GM12873 (cell line): Measurements from ENCODE around the gene ADGRB2.

Source experiments
- TF ChIP-seq, protein P1 (sequence below): IDR thresholded peaks from 2 replicates; pipeline ENCODE4 v1.5.1; 2012; ENCODE audit warnings: low read depth, mild to moderate bottlenecking, moderate library complexity, low read length, control low read depth; ENCODE audit not compliant: insufficient read depth; ENCODE audit errors: missing control alignments

Gene ADGRB2

DNA sequence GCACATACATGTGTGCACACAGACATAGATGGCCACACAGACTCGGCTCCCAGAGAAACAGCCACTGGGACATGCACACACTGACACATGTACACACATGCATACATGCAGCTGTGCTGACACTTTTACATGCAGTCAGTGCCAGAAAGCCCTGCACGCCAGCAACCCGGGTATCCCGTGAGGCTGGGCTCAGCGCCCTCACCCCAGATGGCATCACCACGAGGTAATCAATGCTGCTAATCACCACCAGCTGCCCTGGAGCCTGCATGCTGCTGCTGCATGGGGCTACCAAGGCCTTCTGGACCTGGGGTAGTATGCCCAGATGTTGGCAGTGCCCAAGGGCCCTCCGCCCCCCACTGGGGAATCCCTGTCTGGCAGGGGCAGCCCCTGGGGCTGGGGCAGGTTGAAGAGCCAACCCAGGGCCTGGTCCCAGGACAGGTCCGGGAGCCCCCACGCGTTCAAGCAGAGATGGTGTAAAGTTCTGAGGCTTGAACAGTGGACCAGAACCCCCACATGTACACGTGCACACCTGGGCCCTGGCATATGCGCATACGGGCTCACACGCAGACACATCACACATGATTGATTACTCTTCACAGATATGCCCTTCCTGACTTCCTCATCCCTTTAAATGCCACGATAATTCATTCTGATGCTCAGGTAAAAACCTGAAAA, 57.6 kb downstream of the ADGRB2 start:
- TF ChIP-seq, protein P1, sequence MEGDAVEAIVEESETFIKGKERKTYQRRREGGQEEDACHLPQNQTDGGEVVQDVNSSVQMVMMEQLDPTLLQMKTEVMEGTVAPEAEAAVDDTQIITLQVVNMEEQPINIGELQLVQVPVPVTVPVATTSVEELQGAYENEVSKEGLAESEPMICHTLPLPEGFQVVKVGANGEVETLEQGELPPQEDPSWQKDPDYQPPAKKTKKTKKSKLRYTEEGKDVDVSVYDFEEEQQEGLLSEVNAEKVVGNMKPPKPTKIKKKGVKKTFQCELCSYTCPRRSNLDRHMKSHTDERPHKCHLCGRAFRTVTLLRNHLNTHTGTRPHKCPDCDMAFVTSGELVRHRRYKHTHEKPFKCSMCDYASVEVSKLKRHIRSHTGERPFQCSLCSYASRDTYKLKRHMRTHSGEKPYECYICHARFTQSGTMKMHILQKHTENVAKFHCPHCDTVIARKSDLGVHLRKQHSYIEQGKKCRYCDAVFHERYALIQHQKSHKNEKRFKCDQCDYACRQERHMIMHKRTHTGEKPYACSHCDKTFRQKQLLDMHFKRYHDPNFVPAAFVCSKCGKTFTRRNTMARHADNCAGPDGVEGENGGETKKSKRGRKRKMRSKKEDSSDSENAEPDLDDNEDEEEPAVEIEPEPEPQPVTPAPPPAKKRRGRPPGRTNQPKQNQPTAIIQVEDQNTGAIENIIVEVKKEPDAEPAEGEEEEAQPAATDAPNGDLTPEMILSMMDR: no peak

DNA sequence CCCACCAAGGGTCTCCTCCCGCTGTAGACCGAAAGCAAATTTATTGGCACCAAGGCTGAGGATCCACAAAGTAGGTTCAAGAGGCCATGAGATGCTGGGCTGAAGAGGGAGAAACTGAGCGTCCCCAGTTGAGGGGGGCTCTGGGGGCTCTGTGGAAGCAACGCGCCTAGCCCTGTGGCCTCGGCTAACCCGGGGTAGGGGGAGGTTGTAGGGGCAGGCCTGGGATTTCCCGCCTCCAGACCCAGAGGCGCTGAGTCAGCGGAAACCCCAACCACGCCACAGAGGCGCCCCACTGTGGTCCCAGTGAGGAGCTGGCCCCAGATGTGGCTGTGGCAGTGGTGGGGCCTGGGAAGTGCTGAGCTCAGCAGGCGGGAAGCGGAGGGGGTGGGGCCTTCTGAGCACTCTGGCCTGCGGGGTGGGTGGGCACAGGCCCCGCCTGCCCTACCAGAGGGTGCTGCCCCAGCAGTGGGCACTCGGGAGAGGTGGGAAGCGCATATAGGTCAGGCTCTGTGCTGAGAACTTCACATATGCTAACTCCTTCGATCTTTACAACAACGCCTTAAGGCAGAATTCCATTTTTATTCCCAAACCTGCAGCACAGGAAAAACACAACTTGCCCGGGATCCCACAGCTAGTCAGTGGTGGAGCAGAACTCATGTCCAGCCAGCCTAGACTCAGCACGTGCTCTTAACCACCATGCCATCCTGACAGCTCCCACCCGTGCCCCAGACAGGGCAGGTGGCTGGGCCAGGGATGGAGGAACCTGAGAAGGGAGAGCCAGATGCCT, 58.9 kb downstream of the ADGRB2 start:
- TF ChIP-seq, protein P1: peak; percentile 44

DNA sequence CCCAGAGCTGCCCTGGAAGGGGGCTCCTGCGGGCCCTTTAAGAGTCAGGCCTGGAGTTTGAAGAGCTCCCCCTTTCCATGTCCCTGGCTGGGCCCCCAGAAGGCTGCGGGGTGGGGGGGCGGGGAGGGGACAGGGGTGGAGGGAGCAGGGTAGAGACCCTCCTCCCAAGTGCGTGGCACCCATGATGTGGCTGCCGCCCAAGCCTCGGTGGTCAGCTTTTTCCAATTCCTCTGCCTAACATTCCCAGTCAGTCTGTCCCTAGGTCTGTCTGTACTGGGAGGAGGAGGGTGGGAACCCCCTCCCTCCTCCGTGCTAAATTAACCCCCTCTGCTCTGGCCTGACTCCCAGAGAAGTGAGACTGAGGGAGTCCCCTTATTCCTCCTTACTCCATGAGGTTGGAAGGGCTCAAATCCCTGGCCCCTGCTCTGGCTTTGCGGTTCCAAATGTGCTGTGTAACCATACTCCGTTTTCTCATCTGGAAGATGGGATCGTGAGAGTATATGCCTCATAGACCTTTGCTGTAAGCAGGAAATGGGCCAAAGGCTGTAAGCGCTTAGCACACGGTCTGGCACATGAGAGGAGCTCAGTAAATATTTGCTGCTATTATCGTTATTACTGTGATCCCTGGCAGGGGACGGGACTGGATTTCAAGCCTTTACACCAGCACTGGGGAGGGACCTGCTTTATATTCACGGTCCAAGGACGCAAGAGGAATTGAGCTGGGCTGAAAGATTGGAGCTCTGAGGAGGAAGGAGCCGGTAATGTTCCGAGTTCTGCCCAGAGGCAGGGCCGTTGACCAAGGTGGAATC, 59.7 kb downstream of the ADGRB2 start:
- TF ChIP-seq, protein P1: no peak

DNA sequence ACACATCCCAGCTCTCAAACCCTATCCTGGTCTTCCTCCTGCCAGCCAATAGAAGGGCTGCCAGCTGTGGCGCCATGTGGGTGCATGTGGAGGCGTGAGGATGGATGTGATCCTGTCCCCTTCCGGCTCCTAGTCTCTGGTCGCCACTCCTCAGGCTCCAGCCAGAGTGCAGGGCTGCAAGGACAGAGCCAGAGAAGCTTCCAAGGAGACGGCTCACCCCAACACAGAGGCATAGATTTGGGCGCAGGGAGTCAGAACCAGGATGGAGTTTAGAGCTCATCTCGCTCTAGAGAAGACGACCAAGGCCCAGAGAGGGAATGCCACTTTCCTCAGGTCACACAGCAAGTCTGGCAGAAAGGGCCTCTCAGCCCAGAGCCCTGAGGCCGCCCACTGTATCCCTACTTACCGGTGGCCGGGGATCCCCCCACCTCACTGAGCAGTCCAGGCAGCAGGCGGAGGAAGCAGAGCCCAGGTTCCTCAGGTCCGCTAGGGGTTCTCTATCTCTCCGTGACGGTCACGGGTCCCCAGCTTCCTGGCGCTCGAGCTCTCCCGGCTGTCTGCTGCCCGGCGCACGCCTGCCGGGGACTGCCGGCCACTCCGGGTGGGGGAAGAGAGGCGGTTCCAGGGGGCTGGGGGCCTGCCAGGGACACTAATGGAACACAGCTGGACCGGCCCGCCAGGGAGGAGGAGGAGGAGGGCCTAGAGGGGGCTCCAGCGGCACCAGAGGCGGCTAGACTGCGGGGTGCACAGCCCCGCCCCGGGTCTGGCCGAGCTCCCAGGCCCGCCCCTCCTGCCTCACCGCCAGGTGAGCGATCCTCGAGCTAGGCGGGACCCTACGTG, 60.5 kb downstream of the ADGRB2 start, which contains the start of gene COL16A1:
Gene COL16A1 (minus strand): TSS at position 587 of the 840 bp plus-strand sequence. CDS start 1,824 bp downstream, outside the sequence.
- TF ChIP-seq, protein P1: no peak

DNA sequence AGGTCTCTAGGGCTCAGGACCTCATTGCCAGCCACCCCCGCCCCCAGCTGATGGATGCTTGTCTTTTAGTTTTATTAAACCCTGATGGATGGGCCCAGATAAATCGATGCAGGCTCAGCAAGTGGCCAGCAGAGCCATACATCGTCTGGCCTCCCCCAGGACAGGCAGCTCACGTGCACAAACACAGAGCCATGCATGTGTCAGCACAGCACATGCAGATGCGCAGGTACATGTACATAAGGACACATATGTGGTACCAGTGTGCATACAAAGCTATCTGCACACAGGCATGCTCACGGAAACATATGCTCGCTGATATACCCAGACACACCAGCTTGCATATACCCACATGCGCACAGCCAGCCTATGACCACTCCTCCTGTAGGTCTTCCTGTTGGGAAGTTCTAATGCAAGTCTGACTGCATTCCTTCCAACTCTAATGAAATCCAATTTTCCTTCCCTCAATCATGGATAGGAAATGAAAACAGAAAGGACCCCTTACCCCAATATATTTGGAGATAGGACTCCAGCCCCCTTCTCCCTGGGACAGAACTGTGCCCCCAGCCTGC, 61.2 kb downstream of the ADGRB2 start:
- TF ChIP-seq, protein P1: no peak

DNA sequence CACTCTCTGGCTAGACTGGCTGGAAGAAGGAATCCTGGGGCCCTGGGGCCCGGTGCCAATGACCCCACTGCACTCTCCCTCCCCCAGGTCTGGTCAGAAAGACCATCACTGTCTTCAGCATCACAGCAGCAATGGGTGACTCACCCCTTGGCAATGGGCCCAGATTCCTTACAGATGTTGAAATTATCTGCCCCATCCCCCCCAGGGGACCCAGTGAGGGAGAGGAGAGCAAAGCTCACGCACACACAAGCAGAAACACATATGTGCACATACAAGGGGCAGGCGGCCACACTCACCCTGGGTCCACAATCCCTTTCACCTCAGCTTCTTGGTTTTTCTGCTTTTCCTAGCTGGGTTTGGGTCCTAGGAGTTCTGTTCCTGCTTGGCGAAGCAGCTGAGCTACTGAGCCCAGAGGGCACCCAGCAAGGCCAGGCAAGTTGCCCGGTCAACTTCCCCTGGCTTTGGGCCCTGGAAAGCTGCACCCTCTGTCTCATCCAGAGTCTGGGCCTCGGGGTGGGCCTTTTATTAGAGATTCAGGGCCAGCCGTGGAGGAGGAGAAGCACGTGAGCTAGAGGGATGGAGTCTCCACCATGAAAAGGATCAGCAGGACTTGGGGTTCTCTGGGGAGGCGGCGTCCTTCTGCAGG, 62.9 kb downstream of the ADGRB2 start:
- TF ChIP-seq, protein P1: no peak
